HCT116 (cell line): ENCODE measurements around the gene BCAN. TPM values are rescaled to one million over a fixed set of nuclear protein-coding genes. Genes with fewer than 3 reads are reported as not detected.

Source experiments
- ATAC-seq: fragments of 200-7000 bp; cut with Tn5 transposase; 2 replicates; pipeline ENCODE4 v1.9.1; 2020; ENCODE audit warnings: mild to moderate bottlenecking, moderate library complexity
- BruUV-seq: library from RNA; stranded (reverse); fragments of 400-500 nt; replicated peaks from 2 replicates; lab custom pipeline; 2021; lab: Mats Ljungman, UMichigan
- CTCF ChIA-PET: fragments of 300-600 bp; sonication (Branson Sonifier 250); formaldehyde crosslinking; loops from one replicate; lab custom pipeline; 2021; ENCODE audit warnings: antibody characterized with exemption; lab: Charles Lee
- POLR2A ChIA-PET: fragments of 300-600, 350-600 bp; sonication (Branson Sonifier 250); formaldehyde crosslinking; loops from one replicate; lab custom pipeline; 2021; ENCODE audit warnings: antibody characterized with exemption; lab: Charles Lee
- RAD21 ChIA-PET, 2 experiments: fragments of 300-600 bp; sonication (Branson Sonifier 250); formaldehyde crosslinking; loops; one replicate each; lab custom pipeline; 2023; ENCODE audit warnings: low total read pairs in 2 of 2; ENCODE audit not compliant: uncharacterized antibody in 2 of 2, unreplicated experiment in 2 of 2, low non-redundant PET in 1 of 2; lab: Charles Lee
- DNase-seq: peaks from one replicate; pipeline ENCODE4 v3.0.0-alpha.2; 2010; ENCODE audit warnings: low read depth, low spot score
- H2AFZ ChIP-seq: fragments of 200-600 bp; shearing (Covaris generic), sonication (generic); 2 replicates; pipeline ENCODE4 v1.6.1; 2017; ENCODE audit warnings: low read depth, mixed run types, mixed read lengths, antibody characterized with exemption, low read length; ENCODE audit not compliant: poor library complexity, severe bottlenecking
- H3K27ac ChIP-seq: 2 replicates; pipeline ENCODE4 v1.5.1; 2012; ENCODE audit warnings: low read depth, low read length
- H3K27me3 ChIP-seq: fragments of 200-600 bp; sonication (generic); 2 replicates; pipeline ENCODE4 v1.6.1; 2016; ENCODE audit warnings: mixed run types, low read length, mixed read lengths; ENCODE audit not compliant: insufficient read depth
- H3K36me3 ChIP-seq, 2 experiments: fragments of 200-500 bp in 1 of 2; fragments of 200-600 bp in 1 of 2; sonication (Bioruptor generic) in 1 of 2; sonication (generic) in 1 of 2; 2 replicates each; pipeline versions ENCODE4 v1.5.1 to v1.6.1; 2014 to 2016; ENCODE audit warnings: low read length in 2 of 2, inconsistent platforms in 1 of 2, mixed read lengths in 1 of 2, mixed run types in 1 of 2; ENCODE audit not compliant: insufficient read depth in 2 of 2, control insufficient read depth in 1 of 2
- H3K4me1 ChIP-seq, 2 experiments: fragments of 200-600 bp in 1 of 2; sonication (generic) in 1 of 2; 2 replicates each; pipeline versions ENCODE4 v1.5.1 to v1.6.1; 2012 to 2017; ENCODE audit warnings: low read length in 2 of 2, inconsistent platforms in 1 of 2, mild to moderate bottlenecking in 1 of 2, mixed read lengths in 1 of 2, mixed run types in 1 of 2, moderate library complexity in 1 of 2; ENCODE audit not compliant: insufficient read depth in 2 of 2, control insufficient read depth in 1 of 2
- H3K4me2 ChIP-seq: fragments of 200-600 bp; sonication (generic); 2 replicates; pipeline ENCODE4 v1.6.1; 2017; ENCODE audit warnings: mixed run types, low read length, mixed read lengths
- H3K4me3 ChIP-seq, 2 experiments: fragments of 200-600 bp in 1 of 2; sonication (generic) in 1 of 2; replicated peaks in 1 of 2; 2 replicates each; pipeline ENCODE4 v1.5.1; 2011 to 2016; ENCODE audit warnings: low read length in 2 of 2, control low read depth in 1 of 2, low read depth in 1 of 2, mild to moderate bottlenecking in 1 of 2, mixed read lengths in 1 of 2, mixed run types in 1 of 2
- H3K79me2 ChIP-seq: fragments of 200-600 bp; sonication (generic); 2 replicates; pipeline ENCODE4 v1.6.1; 2017; ENCODE audit warnings: mild to moderate bottlenecking, mixed run types, low read length, moderate library complexity, mixed read lengths; ENCODE audit not compliant: insufficient read depth
- H3K9ac ChIP-seq: fragments of 200-600 bp; sonication (generic); 2 replicates; pipeline ENCODE4 v1.6.1; 2016; ENCODE audit warnings: low read length, mixed read lengths
- H3K9me2 ChIP-seq: fragments of 200-600 bp; sonication (generic), shearing (Covaris generic); 2 replicates; pipeline ENCODE4 v1.6.1; 2017; ENCODE audit warnings: mixed run types, mild to moderate bottlenecking, moderate library complexity; ENCODE audit not compliant: insufficient read depth
- H3K9me3 ChIP-seq, 2 experiments: fragments of 200-500 bp in 1 of 2; fragments of 200-600 bp in 1 of 2; sonication (Bioruptor generic) in 1 of 2; sonication (generic) in 1 of 2; 2 replicates each; pipeline ENCODE4 v1.6.1; 2014 to 2017; ENCODE audit warnings: low read length in 2 of 2, mixed read lengths in 2 of 2, inconsistent platforms in 1 of 2, low read depth in 1 of 2, mild to moderate bottlenecking in 1 of 2, mixed run types in 1 of 2, moderate library complexity in 1 of 2; ENCODE audit not compliant: control insufficient read depth in 1 of 2, insufficient read depth in 1 of 2
- H4K20me1 ChIP-seq: fragments of 200-600 bp; sonication (generic), shearing (Covaris generic); 2 replicates; pipeline ENCODE4 v1.6.1; 2017; ENCODE audit warnings: mixed run types, mild to moderate bottlenecking, moderate library complexity; ENCODE audit not compliant: insufficient read depth
- EGR1 ChIP-seq: IDR thresholded peaks from 2 replicates; pipeline ENCODE4 v1.6.1; 2012; ENCODE audit warnings: low read depth
- FOSL1 ChIP-seq: IDR thresholded peaks from 2 replicates; pipeline ENCODE4 v1.6.1; 2012; ENCODE audit warnings: low read depth
- JUND ChIP-seq: IDR thresholded peaks from 2 replicates; pipeline ENCODE4 v1.6.1; 2012
- POLR2A ChIP-seq: IDR thresholded peaks from 2 replicates; pipeline ENCODE4 v1.7.0; 2011; ENCODE audit warnings: borderline replicate concordance; ENCODE audit not compliant: insufficient read depth, insufficient read length; ENCODE audit errors: extremely low read depth
- TCF7L2 ChIP-seq: IDR thresholded peaks from 2 replicates; pipeline ENCODE4 v1.7.0; 2011; ENCODE audit warnings: borderline replicate concordance, inconsistent platforms; ENCODE audit not compliant: insufficient read depth, insufficient read length; ENCODE audit errors: extremely low read depth
- ZFX ChIP-seq: fragments of 450-650 bp; IDR thresholded peaks from 2 replicates; pipeline ENCODE4 v1.6.1; 2017
- ZNF274 ChIP-seq: fragments of 200-500 bp; sonication (Bioruptor generic); IDR thresholded peaks from 2 replicates; pipeline ENCODE4 v1.6.1; 2014; ENCODE audit warnings: mild to moderate bottlenecking, low read depth, low read length, inconsistent platforms
- intact Hi-C: fragments of 100-400 bp; cut with micrococcal nuclease; formaldehyde crosslinking; loops from 2 replicates; pipeline ENCODE4 v1.10.0; 2022
- total RNA-seq: library from RNA; stranded (reverse); gene quantifications from one replicate; pipeline ENCODE4 v1.2.1, GENCODE V29; 2021; ENCODE audit not compliant: unreplicated experiment
- TF ChIP-seq, protein P1 (sequence below), 3 experiments: fragments of 200-600 bp in 1 of 3; sonication (generic) in 1 of 3; IDR thresholded peaks in 2 of 3; conservative IDR thresholded peaks in 1 of 3; 2 replicates each; pipeline ENCODE4 v1.5.1; 2012 to 2017; ENCODE audit warnings: low read depth in 2 of 3, low read length in 2 of 3, antibody characterized with exemption in 1 of 3, borderline replicate concordance in 1 of 3, control low read depth in 1 of 3, mild to moderate bottlenecking in 1 of 3, mixed read lengths in 1 of 3, mixed run types in 1 of 3, moderate library complexity in 1 of 3; ENCODE audit not compliant: insufficient read depth in 1 of 3
- TF ChIP-seq, protein P2 (sequence below): IDR thresholded peaks from 2 replicates; pipeline ENCODE4 v1.6.1; 2011; ENCODE audit warnings: mild to moderate bottlenecking, low read length, moderate library complexity; ENCODE audit not compliant: insufficient replicate concordance; ENCODE audit errors: extremely low read depth

Gene BCAN
- total RNA-seq, 1 experiment from 2014 or later: not detected

DNA sequence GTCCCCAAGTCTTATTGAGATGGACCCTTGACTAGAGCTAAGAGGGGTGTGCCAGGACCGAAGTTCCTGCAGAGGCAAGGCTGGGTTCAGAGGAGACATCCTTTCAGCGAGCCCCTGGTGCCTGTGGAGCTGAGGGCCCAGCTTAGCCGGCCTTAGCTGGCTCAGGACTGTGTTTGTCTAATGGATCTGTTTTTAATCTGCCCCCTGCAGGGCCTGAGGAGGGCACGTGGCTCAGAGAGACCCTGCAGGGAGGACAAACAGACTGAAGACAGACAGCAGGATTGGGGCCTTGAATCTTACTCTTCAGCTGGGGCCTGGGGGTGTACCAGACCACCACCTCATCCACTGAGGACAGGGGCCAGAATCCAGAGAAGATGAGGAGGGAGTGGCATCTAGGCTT lies 61.8 kb downstream of the BCAN start:
- intact Hi-C loops: no loop called here
- H3K4me3 ChIP-seq: peak overlapping the region; percentile 62 to 63

DNA sequence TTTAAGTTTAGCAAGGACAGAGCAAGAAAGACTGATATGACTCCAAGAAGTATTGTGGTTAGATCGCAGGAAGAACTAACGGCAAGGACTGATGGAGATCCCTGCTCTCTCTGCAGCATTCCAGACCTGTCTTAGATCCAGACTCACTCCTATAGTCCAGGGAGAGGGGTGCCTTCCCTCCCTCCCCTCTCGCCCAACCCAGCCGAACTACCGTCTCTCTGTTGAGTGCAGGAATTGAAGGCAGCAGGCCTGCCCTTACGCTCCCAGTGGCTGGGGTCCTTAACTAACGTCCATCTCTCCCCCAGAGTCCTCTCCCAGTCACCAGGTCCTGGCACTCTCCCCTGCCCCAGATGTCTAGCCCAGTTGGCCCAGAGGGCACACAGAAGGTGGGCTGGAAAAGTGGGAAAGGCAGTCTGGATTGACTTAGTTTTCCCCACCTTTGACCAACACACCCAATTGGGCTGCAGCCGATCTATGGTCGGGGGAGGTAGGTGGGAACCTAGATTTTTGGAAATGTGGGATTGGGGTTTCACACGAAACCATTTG lies 62.3 kb downstream of the BCAN start:
- H4K20me1 ChIP-seq: no peaks in the 10 kb centered on the region
- CTCF ChIA-PET: interaction anchor here (2.5 to 14.7 kb wide), 2 partner anchors 13 to 21 kb away, joined by 56 to 310 read pairs; no protein-coding TSS in a partner anchor
- H3K4me2 ChIP-seq: peak overlapping the region; percentile 85
- H3K9me3 ChIP-seq: no peaks in the 10 kb centered on the region
- H3K36me3 ChIP-seq: peaks cover 14 to 18% of the 10 kb centered on the region in 2 experiments; a peak in 3 of 4 replicates
- peaks cover 27% of the 10 kb centered on the region for H3K79me2 ChIP-seq
- BruUV-seq: no TSS peak
- DNase-seq (no peak), ATAC-seq (no peak)
- H3K9me2 ChIP-seq: no peaks in the 10 kb centered on the region
- intact Hi-C loops: no loop called here
- H3K27me3 ChIP-seq: no peaks in the 10 kb centered on the region
- H3K4me1 ChIP-seq: peaks cover 53 to 68% of the 10 kb centered on the region in 2 experiments
- H2AFZ ChIP-seq: no peak overlapping the region
- POLR2A ChIA-PET: interaction anchor here (1.1 to 6.4 kb wide), 6 partner anchors 10 to 371 kb away, joined by 4 to 87 read pairs (median 13); partner anchors contain the start of genes ISG20L2 and METTL25B
- peak overlapping the region; percentile 89 for H3K27ac ChIP-seq
- peak overlapping the region; percentile 80 for H3K9ac ChIP-seq
- RAD21 ChIA-PET: interaction anchor here (1.3 to 3.5 kb wide), 2 partner anchors 14 kb away, joined by 3 to 45 read pairs; no protein-coding TSS in a partner anchor
- peak overlapping the region; percentile 62 to 63 for H3K4me3 ChIP-seq
- TF ChIP-seq JUND: no peak
- TF ChIP-seq POLR2A: no peak
- TF ChIP-seq, protein P1, sequence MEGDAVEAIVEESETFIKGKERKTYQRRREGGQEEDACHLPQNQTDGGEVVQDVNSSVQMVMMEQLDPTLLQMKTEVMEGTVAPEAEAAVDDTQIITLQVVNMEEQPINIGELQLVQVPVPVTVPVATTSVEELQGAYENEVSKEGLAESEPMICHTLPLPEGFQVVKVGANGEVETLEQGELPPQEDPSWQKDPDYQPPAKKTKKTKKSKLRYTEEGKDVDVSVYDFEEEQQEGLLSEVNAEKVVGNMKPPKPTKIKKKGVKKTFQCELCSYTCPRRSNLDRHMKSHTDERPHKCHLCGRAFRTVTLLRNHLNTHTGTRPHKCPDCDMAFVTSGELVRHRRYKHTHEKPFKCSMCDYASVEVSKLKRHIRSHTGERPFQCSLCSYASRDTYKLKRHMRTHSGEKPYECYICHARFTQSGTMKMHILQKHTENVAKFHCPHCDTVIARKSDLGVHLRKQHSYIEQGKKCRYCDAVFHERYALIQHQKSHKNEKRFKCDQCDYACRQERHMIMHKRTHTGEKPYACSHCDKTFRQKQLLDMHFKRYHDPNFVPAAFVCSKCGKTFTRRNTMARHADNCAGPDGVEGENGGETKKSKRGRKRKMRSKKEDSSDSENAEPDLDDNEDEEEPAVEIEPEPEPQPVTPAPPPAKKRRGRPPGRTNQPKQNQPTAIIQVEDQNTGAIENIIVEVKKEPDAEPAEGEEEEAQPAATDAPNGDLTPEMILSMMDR (IDR thresholded peaks at IDR 0.05 in 2 of 3, conservative IDR thresholded peaks at IDR 0.05 in 1 of 3; ENCODE audit: borderline replicate concordance in 1 of 3, insufficient read depth in 1 of 3, low read depth in 2 of 3, low read length in 2 of 3): no peak
- no peak for TF ChIP-seq ZNF274
- no peak for TF ChIP-seq EGR1
- TF ChIP-seq, protein P2, sequence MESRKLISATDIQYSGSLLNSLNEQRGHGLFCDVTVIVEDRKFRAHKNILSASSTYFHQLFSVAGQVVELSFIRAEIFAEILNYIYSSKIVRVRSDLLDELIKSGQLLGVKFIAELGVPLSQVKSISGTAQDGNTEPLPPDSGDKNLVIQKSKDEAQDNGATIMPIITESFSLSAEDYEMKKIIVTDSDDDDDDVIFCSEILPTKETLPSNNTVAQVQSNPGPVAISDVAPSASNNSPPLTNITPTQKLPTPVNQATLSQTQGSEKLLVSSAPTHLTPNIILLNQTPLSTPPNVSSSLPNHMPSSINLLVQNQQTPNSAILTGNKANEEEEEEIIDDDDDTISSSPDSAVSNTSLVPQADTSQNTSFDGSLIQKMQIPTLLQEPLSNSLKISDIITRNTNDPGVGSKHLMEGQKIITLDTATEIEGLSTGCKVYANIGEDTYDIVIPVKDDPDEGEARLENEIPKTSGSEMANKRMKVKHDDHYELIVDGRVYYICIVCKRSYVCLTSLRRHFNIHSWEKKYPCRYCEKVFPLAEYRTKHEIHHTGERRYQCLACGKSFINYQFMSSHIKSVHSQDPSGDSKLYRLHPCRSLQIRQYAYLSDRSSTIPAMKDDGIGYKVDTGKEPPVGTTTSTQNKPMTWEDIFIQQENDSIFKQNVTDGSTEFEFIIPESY: no peak
- no peak for TF ChIP-seq ZFX
- TF ChIP-seq TCF7L2: no peak

More for the DNA sequence above, 61.8 kb downstream of the BCAN start:
- Histone ChIP-seq H3K4me1 (peaks cover 48 to 63% of the 10 kb centered on the region in 2 experiments), H3K79me2 (peaks cover 27% of the 10 kb centered on the region), H3K27me3 (no peaks in the 10 kb centered on the region), H3K36me3 (peaks cover 19 to 22% of the 10 kb centered on the region in 2 experiments; a peak in 3 of 4 replicates), H2AFZ (no peak overlapping the region), H3K9ac (peak overlapping the region; percentile 80), H3K27ac (peak overlapping the region; percentile 89), H3K4me2 (peak overlapping the region; percentile 85), H4K20me1 (no peaks in the 10 kb centered on the region), H3K9me3 (no peaks in the 10 kb centered on the region), H3K9me2 (no peaks in the 10 kb centered on the region)
- BruUV-seq: no TSS peak
- ChIA-PET CTCF (interaction anchor here (1.5 to 14.7 kb wide), 2 partner anchors 13 to 22 kb away, joined by 7 to 310 read pairs; no protein-coding TSS in a partner anchor), RAD21 (interaction anchor here in 1 of 2 experiments (1.3 kb wide), 1 partner anchor 14 kb away, joined by 3 read pairs; no protein-coding TSS in a partner anchor), POLR2A (interaction anchor here (3.0 to 6.4 kb wide), 3 partner anchors 9 to 18 kb away, joined by 11 to 87 read pairs (median 36); no protein-coding TSS in a partner anchor)
- ATAC-seq (no peak), DNase-seq (no peak)
- TF ChIP-seq FOSL1 (no peak), ZFX (no peak)
- TF ChIP-seq, protein P1 (IDR thresholded peaks at IDR 0.05 in 2 of 3, conservative IDR thresholded peaks at IDR 0.05 in 1 of 3; ENCODE audit: borderline replicate concordance in 1 of 3, insufficient read depth in 1 of 3, low read depth in 2 of 3, low read length in 2 of 3): no peak
